Fibroblast of villous mesenchyme (primary cell): ENCODE measurements around the gene JMJD4. TPM values are rescaled to one million over a fixed set of nuclear protein-coding genes. Genes with fewer than 3 reads are reported as not detected.

Source experiments
- DNase-seq: peaks from one replicate; pipeline ENCODE4 v3.0.0-alpha.2; 2010; ENCODE audit warnings: low read depth
- H3K4me3 ChIP-seq: 2 replicates; pipeline ENCODE4 v1.5.1; 2011; ENCODE audit warnings: low read depth, mild to moderate bottlenecking, low read length
- CTCF ChIP-seq: IDR thresholded peaks from 2 replicates; pipeline ENCODE4 v1.5.1; 2012; ENCODE audit warnings: low read depth, mild to moderate bottlenecking, low read length; ENCODE audit not compliant: insufficient read depth
- total RNA-seq: library from RNA; depleted of rRNA; stranded (reverse); fragments of >200 nt; gene quantifications from 2 replicates; pipeline ENCODE4 v1.2.3, GENCODE V29; 2012

Gene JMJD4
- total RNA-seq, 1 donor: 25.5 TPM

GRCh38 chr1:227774051-227774731 lies 39.1 kb upstream of the JMJD4 start:
- DNase-seq: no peak
- TF ChIP-seq CTCF: no peak
- no peak overlapping the region for H3K4me3 ChIP-seq

DNA sequence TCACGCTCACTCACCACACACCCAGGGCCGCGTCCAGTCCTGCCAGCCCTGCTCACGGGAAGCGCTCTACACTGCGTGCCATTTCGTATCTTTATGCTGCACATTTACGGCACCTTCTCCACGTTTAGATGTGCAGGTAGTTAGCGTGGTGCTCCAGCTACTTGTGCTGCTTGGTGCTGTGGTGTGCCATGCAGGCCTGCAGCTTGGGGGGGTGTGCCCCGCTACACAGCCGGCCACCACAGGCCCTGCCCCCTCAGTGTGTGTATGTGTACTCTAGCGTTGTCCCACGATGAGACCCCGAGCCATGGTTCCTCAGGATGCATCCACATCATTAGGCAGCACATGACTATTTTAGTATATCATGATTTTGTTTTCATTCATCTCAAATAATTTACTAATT lies 38.5 kb upstream of the JMJD4 start:
- no peak for DNase-seq
- TF ChIP-seq CTCF: no peak
- no peak overlapping the region for H3K4me3 ChIP-seq

GRCh38 chr1:227771771-227772170 lies 36.7 kb upstream of the JMJD4 start:
- no peak for TF ChIP-seq CTCF
- H3K4me3 ChIP-seq: no peak overlapping the region
- no peak for DNase-seq

GRCh38 chr1:227771326-227771725 lies 36.2 kb upstream of the JMJD4 start:
- TF ChIP-seq CTCF: no peak
- no peak overlapping the region for H3K4me3 ChIP-seq
- DNase-seq: no peak

DNA sequence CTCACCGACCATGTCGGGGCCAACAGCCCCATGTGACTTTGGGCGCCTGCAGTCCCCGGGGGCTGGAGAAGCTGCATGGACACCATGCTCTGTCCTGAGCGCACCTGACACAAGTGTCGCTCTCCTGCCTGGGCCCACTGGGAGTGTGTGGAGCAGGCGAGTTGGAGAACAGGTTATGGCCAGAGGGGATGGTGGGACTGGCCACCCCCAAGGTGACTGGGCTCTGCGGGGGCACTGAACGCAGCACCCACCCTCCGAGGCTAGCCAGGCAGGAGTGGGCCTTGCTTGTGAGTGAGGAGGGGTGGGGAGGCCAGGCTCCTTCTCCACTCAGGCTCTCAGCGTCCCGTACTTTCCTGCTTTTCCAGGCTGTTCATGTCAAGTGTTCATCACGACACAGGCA lies 35.7 kb upstream of the JMJD4 start:
- no peak for TF ChIP-seq CTCF
- H3K4me3 ChIP-seq: no peak overlapping the region
- no peak for DNase-seq

GRCh38 chr1:227769936-227770494 lies 34.9 kb upstream of the JMJD4 start:
- no peak for DNase-seq
- H3K4me3 ChIP-seq: no peak overlapping the region
- no peak for TF ChIP-seq CTCF
